GM18951 (cell line): Measurements from ENCODE around the gene NEK3.

ENCODE experiments used
- POLR2A ChIP-seq: IDR thresholded peaks from 4 replicates; pipeline ENCODE4 v1.6.1; 2011; ENCODE audit warnings: mild to moderate bottlenecking; ENCODE audit not compliant: insufficient read length, insufficient read depth; ENCODE audit errors: extremely low read depth
- in situ Hi-C: fragments of 300-500 bp; cut with MboI; formaldehyde crosslinking; loops from one replicate; pipeline ENCODE4 v1.12.0; 2022; ENCODE audit warnings: low sequenced_read_pairs, mixed read lengths, inconsistent platforms; ENCODE audit not compliant: unreplicated experiment

NEK3 gene

DNA sequence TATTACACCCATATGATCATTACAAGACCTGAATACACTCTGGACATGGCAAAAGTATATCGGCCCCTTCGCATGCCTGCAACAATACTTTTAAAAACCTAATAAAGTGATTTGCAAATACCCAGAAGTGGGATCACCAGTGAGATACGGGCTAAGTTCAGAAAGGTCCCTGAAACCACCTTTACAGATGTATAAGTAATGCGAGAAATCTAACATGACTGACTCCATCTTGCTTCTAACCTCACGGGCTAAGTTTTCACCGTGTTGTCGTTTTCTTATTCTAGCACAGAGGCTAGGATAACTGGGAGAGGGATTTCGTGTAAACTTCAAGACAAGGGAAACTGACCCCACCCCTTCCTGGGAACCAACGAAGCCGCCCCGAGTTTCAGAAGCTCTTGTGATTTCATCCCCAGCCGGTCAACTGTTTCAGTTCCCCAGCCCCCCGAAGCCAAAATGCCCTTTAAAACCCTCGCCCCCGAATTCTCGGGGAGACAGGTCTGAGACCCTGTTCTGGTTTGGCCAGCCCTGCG lies 703 bp downstream of the NEK3 start:
- in situ Hi-C loops = no loop called here
- TF ChIP-seq POLR2A = no peak

DNA sequence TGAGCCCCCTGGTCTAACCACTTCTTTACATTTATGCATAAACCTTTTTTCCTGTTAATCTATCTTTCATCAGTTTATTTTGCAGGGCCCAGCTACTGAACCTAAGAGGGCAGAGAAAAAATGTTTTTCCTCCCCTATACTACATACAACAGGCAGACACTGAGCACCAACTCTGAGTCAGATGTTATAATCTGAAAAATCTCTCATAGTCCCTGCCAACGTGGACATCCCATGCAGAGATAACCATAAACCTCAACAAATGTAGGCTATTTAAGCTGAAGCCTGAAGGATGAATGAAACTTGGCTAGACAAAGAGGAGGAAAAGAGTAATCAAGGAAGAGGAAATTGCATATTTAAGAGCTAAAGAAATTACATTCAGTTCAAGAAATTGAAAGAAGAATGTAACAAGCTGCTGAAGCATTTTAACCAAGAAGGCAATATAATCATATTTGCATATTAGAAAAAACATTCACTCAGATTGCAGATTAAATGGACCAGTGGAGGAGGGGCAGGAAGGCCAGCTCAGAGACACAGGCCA lies 2.6 kb downstream of the NEK3 start:
- in situ Hi-C loops = no loop called here
- TF ChIP-seq POLR2A = no peak

DNA sequence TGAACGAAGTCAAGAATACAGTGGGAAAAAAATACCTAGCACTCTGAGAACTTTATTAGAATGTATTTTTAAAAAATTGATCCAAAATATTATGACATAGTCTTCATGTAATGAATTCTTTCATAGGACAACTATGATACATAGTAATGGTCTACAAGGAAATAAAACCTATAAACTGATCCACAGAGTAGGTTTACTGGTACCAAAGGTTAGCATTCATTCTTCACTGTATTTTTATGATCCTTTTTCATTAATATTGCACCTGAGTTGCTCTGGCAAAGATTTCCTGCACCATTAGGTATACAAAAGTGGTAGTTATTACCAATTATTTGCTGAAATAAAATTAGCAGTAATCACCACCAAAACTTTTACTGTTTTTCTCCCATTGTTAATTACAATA lies 4.2 kb downstream of the NEK3 start:
- in situ Hi-C loops = no loop called here
- no peak for TF ChIP-seq POLR2A

DNA sequence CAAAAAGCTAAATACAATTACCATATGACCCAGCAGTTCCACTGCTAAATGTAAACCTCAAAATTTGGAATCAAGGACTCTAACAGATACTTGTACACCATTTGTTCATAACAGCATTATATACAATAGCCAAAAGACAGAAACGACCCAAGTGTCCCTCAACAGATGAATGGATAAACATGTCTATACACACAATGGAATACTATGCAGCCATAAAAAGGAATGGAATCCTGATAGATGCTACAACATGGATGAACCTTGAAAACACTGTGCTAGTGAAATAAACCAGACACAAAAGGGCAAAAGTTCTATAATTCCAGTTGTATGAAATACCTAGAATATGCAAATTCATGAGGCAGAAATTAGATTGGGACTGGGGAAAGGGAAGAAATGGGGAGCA lies 12.2 kb downstream of the NEK3 start:
- TF ChIP-seq POLR2A = no peak
- in situ Hi-C loops = no loop called here

DNA sequence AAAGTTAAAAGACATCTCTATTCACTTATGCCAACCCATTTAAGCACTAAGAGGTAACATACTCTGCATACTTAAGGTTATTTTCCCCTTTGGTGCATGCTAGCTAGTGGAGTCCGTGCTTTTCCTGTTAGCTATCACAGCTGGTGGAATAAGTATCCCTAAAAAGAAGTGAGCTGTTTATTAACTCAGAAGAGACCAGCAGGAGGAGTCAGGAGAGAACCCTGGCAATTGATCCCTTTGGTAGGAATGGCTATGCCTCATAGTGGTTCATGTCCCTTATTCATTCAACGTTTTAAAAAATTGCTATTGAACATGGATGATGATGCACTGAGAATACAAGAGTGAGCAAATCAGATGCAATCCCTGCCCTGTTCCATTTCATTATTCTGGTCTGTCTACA lies 18.1 kb downstream of the NEK3 start:
- in situ Hi-C loops = no loop called here
- no peak for TF ChIP-seq POLR2A

DNA sequence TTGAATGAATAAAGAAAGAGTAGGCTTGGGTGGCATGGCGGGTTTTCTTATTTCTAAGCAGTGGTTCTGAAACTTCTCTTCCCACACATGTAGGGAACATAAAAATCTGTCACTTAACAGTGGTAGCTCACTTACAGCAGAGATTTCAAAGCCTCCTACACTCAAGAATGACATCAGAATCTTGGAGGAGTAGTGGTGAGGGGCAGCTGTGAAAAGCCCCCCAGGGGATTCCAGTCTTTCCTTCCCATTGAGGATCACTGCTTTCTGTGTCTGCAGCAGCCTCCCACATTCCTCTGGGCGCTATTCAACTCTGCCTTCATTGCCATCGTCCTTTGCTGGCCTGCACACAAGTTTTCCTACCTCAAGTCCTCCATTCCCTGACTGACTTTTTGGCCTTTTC lies 21.9 kb downstream of the NEK3 start:
- TF ChIP-seq POLR2A = no peak
- in situ Hi-C loops = no loop called here

DNA sequence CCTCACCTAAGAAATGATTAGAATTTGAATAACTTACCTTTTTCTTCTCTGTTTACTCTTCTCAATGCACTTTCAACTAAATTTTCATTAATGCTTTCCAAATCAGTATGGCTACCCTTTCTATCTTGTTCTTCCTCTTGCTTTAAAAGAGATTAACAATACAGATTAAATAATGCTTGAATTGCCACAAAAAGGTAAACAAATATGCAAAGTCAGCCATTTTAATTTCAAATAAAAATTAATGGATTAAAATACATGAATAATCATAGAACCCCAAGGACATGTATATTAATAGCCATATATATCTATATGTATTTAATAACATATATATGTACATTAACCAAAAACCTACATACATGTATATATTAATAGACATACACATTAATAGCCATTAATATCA lies 22.6 kb downstream of the NEK3 start:
- no peak for TF ChIP-seq POLR2A
- in situ Hi-C loops = no loop called here

DNA sequence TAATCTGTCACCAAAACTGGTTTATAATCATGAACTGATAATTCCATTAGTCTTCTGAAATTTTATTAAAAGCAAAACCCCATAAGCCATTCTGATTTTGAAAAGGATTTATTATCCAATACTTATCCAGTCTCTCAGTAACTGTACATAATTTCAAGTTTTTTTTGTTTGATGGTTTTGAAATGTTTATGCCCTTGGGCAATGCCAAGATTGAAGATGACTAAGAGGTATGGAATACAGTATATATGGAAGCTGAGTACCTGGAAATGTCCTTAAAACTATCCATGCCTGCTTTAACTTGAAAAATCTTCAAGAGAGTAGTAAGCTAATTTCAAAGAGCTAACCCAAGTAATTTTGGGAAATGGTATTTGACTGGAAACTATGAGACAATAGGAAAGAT lies 28.8 kb downstream of the NEK3 start:
- in situ Hi-C loops = no loop called here

DNA sequence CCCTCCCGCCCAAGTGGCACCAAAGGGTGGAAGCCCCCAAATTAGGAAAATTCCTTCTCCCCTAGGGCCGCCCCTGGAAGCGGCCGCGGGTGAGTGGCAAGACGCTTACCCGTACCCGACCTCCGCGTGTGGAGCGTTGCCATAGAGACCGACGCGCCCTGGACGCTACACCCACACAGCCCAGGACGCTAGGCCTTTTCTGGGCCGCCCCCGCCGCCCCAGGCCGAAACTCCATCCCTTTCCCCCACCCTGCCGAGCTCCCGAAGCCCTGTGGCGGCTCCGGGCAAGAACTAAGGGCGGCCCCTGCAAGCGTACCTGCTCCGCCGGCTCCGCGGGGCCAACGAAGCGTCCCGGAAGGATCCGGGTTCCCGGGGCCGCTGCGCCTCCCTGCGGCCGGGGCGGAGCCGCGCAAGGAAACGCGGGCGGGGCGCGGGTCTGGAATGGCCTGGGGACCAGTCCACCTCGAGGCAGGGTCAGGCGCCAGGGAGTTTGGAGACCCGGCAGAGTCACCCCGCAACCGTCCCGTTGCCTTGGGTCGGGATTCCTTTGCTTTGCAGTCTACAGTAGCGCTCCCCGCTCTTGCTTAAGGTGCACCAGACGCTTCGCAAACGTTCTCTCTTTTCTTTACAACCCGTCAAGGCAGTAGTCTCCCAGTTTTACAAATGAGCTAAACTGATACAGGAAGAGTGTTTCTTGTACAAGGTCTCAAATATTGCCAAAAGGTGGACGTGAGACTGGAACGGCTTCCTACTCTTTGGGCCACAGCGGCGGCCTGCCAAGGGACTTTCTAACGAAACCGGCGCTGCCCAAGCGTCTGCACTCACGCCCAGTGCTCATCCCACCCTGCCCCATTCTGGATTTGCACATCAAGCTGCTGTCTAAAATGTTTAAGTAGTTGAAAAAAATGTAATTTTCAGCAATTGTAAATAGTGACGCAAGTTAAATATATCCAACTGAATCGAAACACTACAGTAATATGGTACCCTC lies 30.4 kb downstream of the NEK3 start, which contains the start of gene NEK5:
NEK5 (minus strand) TSS at position 360 of the 987 bp plus-strand sequence. CDS start 1,591 bp downstream, outside the sequence.
- in situ Hi-C loops = loop anchor here (5.0 kb wide), 1 partner anchor 312 kb away; no protein-coding TSS in a partner anchor
- TF ChIP-seq POLR2A = no peak

More for the DNA sequence above, 28.8 kb downstream of the NEK3 start:
- no peak for TF ChIP-seq POLR2A

DNA sequence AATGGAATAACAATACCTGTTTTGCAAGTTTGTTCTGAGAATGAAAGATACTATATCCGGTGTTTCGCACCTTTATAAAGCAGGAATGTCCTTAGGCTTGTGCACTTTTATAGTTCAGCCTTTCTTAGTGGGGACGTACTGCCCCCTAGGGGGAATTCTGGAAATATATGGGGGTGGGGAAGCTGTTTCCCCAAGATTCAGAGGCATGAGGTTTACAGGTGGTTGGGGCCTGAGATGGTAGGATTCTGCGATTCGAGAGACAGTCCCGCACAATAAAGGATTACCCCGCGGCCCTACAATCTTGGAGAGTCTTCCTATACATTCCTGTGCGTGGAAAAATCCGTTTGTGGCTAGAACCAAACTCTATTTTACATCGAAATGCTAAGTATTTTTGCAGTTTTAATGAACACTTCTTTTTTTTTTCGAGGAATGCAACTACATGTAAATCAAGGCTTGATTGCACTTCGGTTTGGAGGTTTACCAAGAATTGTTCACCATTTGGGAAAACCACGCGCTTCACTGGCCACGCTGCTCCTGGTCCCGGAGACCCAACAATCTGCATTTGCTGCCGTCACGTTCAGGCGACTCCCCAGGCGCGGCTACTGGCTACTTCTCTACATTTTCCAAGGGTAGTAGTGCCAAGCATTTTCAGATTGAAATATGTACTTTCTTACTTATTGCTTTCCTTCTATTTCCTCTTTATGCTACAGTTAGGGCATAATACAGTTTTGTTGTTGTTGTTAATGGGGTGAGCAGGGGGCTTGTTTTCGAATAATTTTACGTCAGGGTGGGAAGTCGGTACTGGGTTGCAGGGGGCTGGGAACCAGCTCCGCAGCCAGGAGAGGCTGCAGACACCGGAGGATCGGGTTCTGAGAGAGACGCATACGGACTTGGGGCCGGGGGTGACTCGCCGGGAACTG lies 31.4 kb downstream of the NEK3 start:
- in situ Hi-C loops = loop anchor here (5.0 kb wide), 1 partner anchor 311 kb away; no protein-coding TSS in a partner anchor
- TF ChIP-seq POLR2A = no peak

DNA sequence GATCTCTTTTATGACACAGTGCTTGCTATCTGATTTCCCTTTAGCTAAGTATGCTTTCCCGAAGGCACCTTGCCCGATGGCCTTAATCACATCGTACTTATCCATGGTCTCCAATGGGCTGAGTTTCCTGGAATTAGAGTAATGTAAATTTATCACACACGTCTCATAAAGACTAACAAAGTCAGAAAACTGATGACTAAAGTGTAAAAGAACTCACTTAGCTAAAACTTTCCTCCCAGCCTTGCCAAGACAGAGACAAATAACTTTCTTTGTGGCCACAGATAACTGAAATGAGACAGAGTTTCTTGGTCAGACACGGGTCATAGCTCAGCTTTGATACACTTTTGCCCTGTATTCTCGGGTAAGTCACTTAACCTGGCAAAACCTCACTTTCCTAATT lies 32.0 kb downstream of the NEK3 start:
- no peak for TF ChIP-seq POLR2A
- in situ Hi-C loops = loop anchor here (5.0 kb wide), 1 partner anchor 310 kb away; no protein-coding TSS in a partner anchor

DNA sequence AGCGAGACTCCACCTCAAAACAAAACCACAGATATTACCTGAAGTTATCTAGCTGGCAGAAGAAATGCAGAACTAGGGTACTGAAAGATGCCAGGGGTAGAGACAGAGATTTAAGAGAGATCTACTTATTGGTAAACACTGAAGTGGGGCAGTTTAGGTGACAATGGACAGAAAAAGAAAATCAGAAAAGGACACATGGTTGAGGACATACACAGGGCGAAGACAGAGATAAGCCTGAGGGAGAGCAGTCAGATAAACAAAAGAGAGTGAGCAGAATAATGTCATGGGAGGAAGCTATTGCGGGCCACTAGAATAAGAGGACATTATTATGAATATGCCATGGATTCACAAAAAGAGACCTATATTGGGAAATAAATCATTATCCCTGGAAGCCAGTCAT lies 33.9 kb downstream of the NEK3 start:
- TF ChIP-seq POLR2A = no peak
- in situ Hi-C loops = loop anchor here (5.0 kb wide), 1 partner anchor 308 kb away; no protein-coding TSS in a partner anchor
